Endothelial cell of umbilical vein (primary cell): Measurements from ENCODE around the gene LGALS8.

Experiments used
- CTCF ChIP-seq, 2 donors: IDR thresholded peaks; 1 replicate in 1 of 2; 2 replicates in 1 of 2; pipeline ENCODE4 v1.5.1; 2011; ENCODE audit warnings: low read length in 2 of 2, mild to moderate bottlenecking in 2 of 2, moderate library complexity in 2 of 2, control low read depth in 1 of 2, inconsistent platforms in 1 of 2, low read depth in 1 of 2; ENCODE audit not compliant: insufficient read depth in 1 of 2; ENCODE audit errors: extremely low read depth in 1 of 2
- EZH2 ChIP-seq: IDR thresholded peaks from 2 replicates; pipeline ENCODE4 v1.6.1; 2012; ENCODE audit warnings: borderline replicate concordance, low read depth, mild to moderate bottlenecking, moderate library complexity, low read length, inconsistent platforms; ENCODE audit not compliant: severe bottlenecking
- FOS ChIP-seq: IDR thresholded peaks from 2 replicates; pipeline ENCODE4 v1.6.1; 2011; ENCODE audit warnings: mild to moderate bottlenecking, low read length, moderate library complexity, borderline replicate concordance; ENCODE audit not compliant: insufficient read depth
- GATA2 ChIP-seq: IDR thresholded peaks from 2 replicates; pipeline ENCODE4 v1.7.0; 2011; ENCODE audit warnings: low read depth, mild to moderate bottlenecking, moderate library complexity, mixed read lengths, low read length; ENCODE audit not compliant: insufficient read length, insufficient read depth
- JUN ChIP-seq: IDR thresholded peaks from 2 replicates; pipeline ENCODE4 v1.6.1; 2011; ENCODE audit warnings: borderline replicate concordance, low read depth; ENCODE audit not compliant: insufficient read length, insufficient read depth
- MAX ChIP-seq: IDR thresholded peaks from 2 replicates; pipeline ENCODE4 v1.6.1; 2011; ENCODE audit not compliant: insufficient read depth, insufficient read length
- MYC ChIP-seq: IDR thresholded peaks from one replicate; pipeline ENCODE4 v1.6.1; 2011; ENCODE audit warnings: mild to moderate bottlenecking, low read depth, low read length
- POLR2A ChIP-seq: IDR thresholded peaks from 2 replicates; pipeline ENCODE4 v1.6.1; 2012; ENCODE audit warnings: low read depth, mild to moderate bottlenecking, control low read depth, low read length
- POLR2AphosphoS5 ChIP-seq: IDR thresholded peaks from 2 replicates; pipeline ENCODE4 v1.6.1; 2012; ENCODE audit warnings: low read depth, mild to moderate bottlenecking, control low read depth, low read length, moderate library complexity; ENCODE audit not compliant: insufficient read depth

- no peak for TF ChIP-seq CTCF (IDR thresholded peaks at IDR 0.05; ENCODE audit: extremely low read depth in 1 of 2, insufficient read depth in 1 of 2, low read depth in 1 of 2, low read length in 2 of 2)
- no peak for TF ChIP-seq EZH2
- TF ChIP-seq JUN = peak; percentile 13
- no peak for TF ChIP-seq POLR2A
- TF ChIP-seq FOS = no peak
- TF ChIP-seq GATA2 = no peak
- TF ChIP-seq POLR2AphosphoS5 = no peak
- no peak for TF ChIP-seq MYC
- TF ChIP-seq MAX = no peak
These were observed 16.6 kb upstream of the LGALS8 start for GRCh38 chr1:236507022-236507700.
